HG03060 (cell line): Measurements from ENCODE around the gene PTPN4.

Experiments
- ATAC-seq: cut with Tn5 transposase; IDR thresholded peaks from one replicate; pipeline ENCODE4 v1.9.1; 2021; ENCODE audit warnings: low read depth, moderate number of reproducible peaks; ENCODE audit not compliant: unreplicated experiment

The PTPN4 gene, protein sequence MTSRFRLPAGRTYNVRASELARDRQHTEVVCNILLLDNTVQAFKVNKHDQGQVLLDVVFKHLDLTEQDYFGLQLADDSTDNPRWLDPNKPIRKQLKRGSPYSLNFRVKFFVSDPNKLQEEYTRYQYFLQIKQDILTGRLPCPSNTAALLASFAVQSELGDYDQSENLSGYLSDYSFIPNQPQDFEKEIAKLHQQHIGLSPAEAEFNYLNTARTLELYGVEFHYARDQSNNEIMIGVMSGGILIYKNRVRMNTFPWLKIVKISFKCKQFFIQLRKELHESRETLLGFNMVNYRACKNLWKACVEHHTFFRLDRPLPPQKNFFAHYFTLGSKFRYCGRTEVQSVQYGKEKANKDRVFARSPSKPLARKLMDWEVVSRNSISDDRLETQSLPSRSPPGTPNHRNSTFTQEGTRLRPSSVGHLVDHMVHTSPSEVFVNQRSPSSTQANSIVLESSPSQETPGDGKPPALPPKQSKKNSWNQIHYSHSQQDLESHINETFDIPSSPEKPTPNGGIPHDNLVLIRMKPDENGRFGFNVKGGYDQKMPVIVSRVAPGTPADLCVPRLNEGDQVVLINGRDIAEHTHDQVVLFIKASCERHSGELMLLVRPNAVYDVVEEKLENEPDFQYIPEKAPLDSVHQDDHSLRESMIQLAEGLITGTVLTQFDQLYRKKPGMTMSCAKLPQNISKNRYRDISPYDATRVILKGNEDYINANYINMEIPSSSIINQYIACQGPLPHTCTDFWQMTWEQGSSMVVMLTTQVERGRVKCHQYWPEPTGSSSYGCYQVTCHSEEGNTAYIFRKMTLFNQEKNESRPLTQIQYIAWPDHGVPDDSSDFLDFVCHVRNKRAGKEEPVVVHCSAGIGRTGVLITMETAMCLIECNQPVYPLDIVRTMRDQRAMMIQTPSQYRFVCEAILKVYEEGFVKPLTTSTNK

GRCh38 chr2:119759451-119760236 is at the start of gene PTPN4:
PTPN4 (plus strand) TSS chr2:119759922; CDS start chr2:119809854, 49,932 bp downstream.
- peak; percentile 90 for ATAC-seq

DNA sequence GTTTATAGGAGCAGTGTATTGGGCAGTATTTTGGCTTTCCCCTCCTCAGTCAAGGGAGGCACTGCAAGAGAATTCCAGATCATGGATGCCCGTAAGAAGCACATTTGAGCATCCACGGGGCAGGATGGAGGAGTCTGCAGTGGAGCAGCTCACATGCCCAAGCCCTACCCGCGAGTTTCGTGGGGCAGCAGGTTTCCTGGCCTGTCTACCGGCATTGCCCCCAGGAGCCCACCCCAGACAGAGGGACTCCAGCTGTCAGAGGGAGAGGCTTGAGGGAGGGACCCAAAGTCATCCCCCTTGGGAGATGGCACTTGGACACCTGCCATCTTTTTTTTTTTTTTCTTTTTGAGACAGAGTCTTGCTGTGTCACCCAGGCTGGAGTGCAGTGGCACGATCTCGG is 49.4 kb upstream of the PTPN4 start:
- no peak for ATAC-seq

DNA sequence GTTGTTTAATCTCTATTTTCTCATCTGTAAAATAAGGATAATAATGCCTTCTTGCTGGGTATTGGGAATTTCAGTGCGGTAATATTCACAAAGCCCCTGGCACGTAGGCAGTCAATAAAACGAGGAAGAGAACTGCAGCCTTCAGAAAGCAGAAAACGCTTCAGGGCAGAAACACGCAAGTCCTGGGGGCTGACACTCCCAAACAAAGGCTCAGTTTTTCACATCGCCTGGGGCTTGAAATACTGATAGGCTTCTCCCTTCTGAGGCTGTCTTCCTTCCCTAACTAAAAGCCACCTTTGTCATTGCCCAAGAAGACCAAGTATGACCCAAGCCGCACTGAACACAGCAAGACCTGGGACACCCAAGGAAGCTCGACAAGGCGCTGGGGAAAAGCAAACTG is 48.4 kb upstream of the PTPN4 start:
- ATAC-seq = no peak

GRCh38 chr2:119712571-119712970 is 47.2 kb upstream of the PTPN4 start:
- no peak for ATAC-seq

GRCh38 chr2:119713819-119714490 is 45.8 kb upstream of the PTPN4 start:
- no peak for ATAC-seq

DNA sequence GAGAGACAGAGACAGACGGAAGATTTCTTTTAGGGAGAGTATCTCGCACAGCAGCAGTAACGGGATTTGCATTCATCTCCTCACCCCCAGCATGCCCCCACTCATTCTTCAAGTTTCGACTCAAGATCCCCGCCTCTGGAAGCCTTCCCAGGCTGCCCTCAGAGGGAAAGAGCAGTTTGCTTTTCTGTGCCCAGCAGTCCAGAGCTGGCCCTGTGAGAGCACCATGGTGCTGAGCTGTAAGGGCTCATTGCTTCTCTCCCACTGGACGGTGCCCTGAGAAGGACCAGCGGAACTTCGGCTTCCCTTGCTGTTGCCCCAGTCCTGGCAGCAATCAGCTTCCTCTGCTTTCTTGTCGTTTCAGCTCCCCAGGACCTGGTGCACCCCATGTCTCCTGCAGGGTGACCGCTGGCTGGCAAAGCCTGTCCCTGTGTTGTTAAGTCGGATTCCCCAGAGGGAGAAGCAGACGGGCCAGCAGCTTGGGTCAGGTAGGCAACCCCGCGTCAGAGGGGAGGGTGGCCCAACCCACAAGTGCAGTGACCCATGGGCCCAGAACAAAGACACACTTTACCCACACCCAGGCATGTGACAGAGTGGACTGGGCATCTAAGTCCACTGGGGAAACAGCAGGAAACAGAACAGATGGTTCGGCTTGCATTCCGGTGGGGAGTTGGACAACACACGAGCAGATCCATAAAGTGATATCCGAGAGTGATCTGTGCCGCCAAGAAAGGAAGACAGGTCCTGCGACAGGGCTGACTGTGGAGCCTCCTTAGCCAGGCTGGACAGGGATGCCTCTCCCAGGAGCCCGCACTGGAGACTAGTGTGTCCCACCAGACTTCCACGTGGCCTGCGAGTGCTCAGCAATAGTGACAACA is 44.1 kb upstream of the PTPN4 start:
- no peak for ATAC-seq

DNA sequence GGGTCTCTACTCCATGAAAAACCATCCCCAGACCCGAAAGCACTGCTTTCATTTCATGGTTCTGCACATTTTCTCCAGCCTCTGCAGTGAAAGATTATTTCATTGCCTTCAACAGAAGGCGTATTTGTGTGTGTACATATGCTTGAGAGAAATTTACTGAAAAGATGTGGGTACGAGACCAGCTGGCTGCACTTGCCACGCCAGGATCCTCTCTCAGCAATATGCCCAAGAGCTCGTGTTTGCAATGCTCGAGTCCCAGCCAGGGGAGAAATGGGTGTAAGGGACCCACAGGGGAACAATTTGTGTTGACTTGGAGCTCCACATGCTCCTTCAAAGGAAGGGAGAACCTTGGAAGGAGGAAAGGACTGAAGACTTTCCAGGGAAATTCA is 43.4 kb upstream of the PTPN4 start:
- no peak for ATAC-seq

DNA sequence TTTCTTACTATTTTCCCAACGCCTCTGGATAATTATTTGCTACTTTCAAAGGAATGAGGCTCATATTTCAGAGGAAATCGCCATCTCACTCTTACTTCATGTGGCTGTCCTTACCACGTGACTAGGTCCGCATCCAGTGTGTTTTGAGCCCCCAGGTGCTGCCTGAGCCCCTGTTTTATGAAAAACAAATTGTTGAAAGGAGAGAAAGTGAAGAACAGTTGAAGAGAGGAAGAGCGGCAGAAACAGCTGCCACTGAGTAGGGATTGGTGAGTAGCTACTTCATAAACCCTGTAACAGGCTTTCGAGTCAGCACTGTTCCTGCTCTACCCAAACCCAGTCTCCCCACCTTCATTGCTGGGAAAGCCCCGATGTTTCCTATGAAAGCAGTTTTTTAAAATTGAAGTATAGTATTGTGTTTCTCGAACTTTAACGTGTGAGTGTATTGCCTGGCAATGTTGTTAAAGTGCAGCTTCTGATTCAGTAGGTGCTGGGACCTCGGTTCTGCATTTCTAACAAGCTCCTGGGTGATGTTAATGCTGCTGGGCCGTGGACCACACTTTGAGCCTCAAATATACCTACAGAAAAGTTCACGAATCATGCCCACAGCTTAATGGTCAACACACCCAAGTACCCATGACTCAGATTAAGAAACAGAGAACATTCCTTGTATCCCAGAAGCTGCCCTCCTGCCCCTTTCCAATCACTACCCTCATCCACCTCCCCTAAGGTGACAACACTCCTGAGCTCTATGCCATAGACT is 41.0 kb upstream of the PTPN4 start:
- ATAC-seq = no peak

- no peak for ATAC-seq
Measured at GRCh38 chr2:119719261-119719627, 40.5 kb upstream of the PTPN4 start.

DNA sequence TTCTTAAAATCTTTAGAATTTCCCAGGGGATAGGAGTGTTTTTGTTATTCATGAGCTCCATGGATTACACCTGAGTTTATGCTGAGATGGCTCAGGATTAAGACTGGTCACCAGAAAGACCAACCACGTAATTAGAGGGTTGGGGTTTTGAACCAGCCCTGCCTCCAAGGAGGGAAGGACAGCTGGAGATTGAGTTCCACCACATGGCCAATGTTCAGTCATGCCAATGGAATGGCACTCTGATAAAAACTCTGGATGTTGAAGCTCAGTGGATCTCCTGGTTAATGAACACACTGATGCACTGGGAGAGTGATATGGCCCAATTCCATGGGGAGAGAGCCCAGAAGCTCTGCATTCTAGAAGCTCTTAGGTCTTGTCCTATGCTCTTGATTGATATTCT is 38.7 kb upstream of the PTPN4 start:
- no peak for ATAC-seq

- ATAC-seq = no peak
Measured at GRCh38 chr2:119721462-119721861, 38.3 kb upstream of the PTPN4 start.

DNA sequence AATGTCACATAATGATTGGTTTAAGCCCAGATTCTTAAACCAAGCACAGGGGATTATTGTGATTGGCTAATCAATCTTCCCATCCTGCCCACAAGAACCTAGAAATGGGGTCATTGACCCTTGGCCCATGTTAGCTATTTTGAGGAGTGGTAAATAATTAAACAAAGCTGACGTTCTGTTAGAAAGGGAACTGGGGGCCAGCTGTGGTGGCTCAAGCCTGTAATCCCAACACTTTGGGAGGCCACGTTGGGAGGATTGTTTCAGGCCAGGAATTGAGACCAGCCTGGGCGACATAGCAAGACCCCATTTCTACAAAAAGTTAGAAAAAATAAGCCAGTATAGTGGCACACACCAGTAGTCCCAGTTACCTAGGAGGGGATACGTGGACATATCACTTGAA is 37.8 kb upstream of the PTPN4 start:
- no peak for ATAC-seq

- no peak for ATAC-seq
Measured at GRCh38 chr2:119723186-119723585, 36.5 kb upstream of the PTPN4 start.

DNA sequence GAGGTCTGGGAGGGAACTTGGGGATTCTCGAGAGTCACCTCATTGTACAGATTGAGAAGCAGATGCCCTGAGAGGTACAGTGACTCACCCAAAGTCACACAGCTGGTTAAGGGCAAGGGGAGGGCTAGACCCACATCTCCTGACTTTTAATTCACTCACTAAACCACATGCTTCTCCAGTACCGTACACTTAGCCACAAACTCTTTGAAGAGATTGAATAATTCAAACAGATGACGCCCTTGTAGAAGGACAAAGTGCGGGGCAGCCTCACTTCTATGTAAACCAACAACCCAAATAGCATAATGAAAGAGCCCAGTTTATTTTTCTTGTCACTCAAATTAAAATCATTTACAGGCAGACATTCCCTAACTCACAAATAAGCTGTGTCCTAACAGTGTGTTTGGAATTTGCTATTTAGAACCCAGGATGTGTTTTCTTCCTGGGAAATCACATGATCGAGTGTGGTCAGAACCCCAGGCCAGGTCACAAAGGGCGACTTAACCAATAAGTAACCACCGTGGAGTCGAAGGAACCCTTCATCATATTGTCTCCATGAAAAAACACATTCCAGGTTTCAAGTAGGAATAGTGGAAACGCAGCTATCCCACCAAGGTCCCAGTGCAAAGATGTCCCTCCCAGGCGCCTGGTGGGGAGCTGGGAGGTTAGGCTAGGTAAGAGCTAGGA is 35.8 kb upstream of the PTPN4 start:
- no peak for ATAC-seq

DNA sequence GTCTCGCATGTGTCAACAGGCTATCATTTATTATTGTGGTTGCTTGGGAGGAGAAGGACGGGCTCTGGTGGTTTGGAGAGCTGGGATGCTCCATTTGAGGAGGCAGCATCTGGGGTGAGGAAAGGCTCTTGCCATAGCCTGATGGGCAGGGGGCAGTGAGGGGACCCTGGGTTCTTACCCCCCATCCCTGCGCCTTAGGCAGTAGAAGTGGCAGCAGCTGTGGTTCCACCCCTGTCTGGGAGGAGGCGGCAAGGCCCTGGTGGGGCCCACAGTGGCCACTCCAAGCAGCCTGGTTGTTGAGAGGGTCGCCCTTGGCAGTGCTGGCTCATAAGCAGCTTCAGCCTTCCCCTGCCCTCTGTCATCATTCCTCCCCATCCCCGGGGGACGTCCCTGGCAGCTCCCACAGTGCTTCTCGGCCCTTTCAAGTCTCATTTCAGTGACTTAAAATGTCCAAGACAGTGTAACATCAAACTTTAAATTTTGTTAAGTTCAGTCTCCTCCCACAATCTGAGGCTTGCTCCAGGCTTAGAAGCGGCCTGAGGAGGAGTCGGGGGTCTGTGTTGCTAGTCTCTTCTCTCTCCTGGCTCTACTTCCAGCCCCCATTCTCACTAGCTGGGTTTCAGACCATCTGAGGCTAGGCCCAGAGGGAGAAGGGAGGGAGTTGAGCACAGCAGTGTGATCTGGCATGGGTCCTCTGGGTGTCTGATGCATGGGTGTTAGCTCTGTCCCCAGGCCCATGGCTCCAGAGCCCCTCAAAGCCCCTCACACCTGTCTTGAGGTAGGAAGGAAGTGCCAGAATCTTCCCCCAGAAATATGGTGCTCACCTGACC is 34.9 kb upstream of the PTPN4 start:
- ATAC-seq = no peak

DNA sequence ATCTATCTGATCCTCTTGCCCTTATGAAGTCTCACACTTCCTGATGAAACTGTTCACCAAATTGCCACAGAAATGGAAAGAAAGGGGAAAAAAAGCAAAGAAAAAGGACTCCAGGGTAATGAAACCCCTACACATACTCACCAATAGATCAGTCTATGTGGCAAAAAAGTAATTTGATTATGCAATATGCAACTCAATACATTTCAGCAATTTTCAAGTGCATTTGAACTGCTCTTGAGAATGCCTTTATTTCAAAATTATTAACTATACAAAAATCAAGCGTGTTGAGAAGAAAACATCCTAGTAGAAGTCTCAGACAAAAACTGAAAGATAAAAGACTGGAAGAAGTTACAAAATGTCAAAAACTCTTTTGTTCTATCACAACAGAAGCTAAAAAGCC is 32.2 kb upstream of the PTPN4 start:
- ATAC-seq = no peak

GRCh38 chr2:119728421-119728820 is 31.3 kb upstream of the PTPN4 start:
- ATAC-seq = no peak
